Head of caudate nucleus (tissue), 42 donors: ENCODE measurements around the gene CCNJL.
"Not testable (repeated sequence)": the region's sequence is repeated elsewhere in the genome, so short reads cannot be mapped to it uniquely, and the experiment has no call there.

Experiments
- DNase-seq, 42 donors: peaks; one replicate each; pipeline versions ENCODE4 v3.0.0 to v3.0.0-alpha.2; 2020 to 2021; ENCODE audit warnings: mixed read lengths in 7 of 42
- intact Hi-C: fragments of 100-400 bp; cut with DNase I; formaldehyde crosslinking; loops from one replicate; pipeline ENCODE4 v1.15.0; 2022

CCNJL gene

DNA sequence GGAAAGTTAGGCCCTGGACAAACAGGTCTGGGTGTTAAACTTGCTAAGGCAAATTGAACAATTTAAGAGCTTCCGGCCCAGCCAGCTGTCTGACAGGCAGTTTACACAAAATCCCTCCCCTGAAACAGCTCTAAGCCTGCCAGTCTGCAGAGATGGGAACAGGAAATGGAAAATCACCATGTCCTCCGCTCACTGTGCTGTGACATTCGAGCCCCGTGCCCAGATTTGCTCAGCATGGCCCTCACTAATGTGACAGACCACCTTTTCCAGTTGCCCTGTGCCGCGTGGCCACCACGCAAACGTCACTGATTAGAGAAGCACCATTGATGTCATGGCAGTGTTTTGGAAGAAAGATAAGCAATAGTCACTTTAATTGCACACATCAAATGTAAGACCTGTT is 41.0 kb downstream of the CCNJL start:
- no peak for DNase-seq
- intact Hi-C loops = no loop called here

- DNase-seq = no peak
- intact Hi-C loops = no loop called here
Measured at GRCh38 chr5:160270704-160271103, 41.7 kb downstream of the CCNJL start.

DNA sequence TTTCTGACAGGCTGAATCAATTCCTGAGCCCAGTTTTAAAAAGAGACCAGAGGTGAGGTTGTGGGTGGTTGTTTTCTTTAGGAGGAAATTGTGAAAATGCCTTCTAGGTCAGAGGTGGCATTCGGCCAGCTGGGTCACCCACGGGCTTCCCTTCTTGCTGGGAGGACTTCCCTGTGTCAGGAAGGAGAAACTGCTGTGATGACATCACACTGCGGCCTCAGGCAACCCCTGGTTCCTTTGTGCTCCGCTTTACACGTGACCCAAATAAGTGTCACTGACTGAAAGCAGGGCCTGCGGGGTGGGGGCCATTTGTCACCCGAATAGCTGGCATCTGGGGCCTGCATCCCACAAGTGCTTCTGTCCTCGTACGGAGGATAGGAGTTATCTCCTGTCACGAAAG is 43.3 kb downstream of the CCNJL start:
- peak in 41 of 42 donors; percentile 39 to 88 (median 62) for DNase-seq
- intact Hi-C loops = no loop called here

GRCh38 chr5:160268121-160268520 is 44.2 kb downstream of the CCNJL start:
- no peak for DNase-seq
- intact Hi-C loops = no loop called here

DNA sequence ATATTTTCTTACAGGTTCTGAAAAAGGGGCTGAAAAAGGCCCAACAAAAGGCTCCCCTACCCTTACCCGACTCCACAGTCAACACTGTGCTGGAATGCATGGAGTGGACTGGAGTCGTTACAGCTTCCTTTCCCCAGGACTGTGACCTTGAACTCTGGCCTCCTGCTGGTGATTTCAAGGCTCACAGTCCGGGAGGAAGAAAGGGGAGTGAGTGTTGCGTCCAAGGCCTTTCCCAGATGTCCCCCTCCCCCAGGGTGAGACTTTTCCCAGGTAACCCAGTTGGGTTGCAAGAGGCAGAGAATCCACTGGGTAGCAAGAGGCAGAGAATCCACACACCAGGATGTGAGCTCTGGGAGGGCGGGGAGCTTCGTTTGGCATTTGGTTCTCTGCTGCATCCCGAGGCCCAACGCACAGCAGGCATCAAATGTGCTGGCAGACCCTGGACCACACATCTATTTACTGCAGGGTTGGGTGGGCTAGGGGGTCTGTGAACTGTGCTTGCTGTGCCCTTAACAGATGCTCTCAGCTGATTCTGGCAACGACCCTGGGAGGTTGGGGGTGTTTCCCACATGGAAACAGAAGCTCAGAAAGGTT is 45.5 kb downstream of the CCNJL start:
- intact Hi-C loops = no loop called here

DNA sequence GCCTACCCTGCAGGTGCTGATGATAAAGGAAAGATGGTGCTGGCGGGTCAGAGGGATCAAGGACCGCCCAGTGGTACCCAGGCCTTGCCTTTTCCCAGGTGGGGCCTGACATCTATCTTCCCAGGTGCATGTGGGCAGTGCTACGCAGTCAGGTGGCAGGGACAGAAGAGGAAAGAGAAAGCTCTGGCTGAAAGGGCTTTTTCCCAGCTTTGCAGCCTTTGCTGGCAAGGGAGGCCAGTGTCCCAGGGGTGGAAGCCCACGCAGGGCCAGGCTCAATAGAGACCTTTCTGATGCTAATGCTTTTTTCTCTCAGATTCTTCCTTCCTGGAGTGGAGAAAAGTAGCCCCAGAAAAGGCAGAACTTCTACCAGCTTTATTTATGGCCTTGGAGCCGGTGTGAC is 46.3 kb downstream of the CCNJL start:
- intact Hi-C loops = no loop called here
- no peak for DNase-seq

More for the DNA sequence above, 45.5 kb downstream of the CCNJL start:
- DNase-seq = no peak

- DNase-seq = no peak
- intact Hi-C loops = no loop called here
Measured at GRCh38 chr5:160263326-160263855, 49.0 kb downstream of the CCNJL start.

GRCh38 chr5:160262151-160263074 is 50.0 kb downstream of the CCNJL start:
- intact Hi-C loops = no loop called here
- no peak for DNase-seq

DNA sequence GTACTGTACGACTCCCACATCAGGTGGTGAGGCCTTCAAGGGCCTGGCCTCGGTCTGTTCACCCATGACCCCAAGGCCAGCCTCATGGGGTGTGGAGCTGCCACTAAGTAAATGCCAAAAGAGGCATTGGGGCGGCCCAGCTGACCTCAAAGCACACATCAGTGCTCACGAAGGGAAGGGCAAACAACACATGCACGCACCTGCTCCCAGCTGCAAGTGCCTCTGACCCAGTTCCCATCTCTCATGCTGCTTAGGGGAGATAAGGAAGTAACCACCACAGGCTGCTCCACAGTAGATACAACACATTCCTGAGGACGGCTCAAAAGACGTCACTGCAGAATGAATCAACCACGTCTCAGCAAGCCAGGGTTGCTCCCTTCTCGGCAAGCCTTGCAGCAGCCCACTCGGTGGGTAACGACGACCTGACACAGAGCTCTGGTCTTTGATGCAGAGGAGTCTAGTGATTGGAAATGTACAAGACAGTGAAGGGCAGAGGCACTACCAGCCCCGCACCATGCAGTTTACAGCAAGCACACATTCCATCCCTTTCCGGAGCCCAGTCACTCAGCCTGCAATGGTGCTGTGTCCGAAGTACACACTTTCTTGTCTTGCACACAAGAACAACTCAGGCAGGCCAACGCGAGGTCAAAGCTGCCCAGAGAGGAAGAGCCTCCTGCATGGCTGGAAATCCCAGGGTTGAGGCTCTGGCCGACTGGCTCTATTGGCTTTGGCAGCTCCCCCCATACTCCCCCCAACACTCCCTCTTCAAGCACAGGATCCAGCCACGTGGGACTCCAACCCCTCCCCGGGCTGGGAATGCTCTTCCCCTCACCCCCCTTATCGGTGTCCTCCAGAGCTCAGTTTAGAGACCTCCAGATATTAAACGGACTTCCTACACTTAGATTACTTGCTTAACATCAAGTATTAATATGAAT is 51.2 kb downstream of the CCNJL start:
- DNase-seq = peak in 1 of 42 donors; percentile 12
- intact Hi-C loops = no loop called here

GRCh38 chr5:160260006-160260775 is 52.2 kb downstream of the CCNJL start:
- DNase-seq = no peak
- intact Hi-C loops = no loop called here

DNA sequence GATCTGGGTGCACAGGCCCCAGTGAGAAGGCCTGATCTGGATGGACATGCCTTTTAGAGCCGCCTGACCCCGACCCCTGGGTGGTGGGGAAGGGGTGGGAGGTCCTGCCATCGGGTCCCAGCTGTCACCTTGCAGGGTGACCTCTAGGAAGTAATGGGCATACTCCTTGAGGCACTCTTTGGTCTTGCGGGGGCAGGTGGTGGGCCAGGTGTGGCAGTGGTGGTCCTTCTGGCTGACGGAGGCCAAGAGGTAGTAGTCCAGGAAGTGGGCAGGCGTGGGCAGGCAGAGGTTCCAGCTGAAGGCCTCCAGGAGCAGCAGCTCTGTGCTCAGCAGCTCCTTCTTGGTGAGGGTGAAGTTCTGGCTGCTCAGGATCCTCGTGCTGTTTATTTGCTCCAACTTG is 53.0 kb downstream of the CCNJL start:
- peak in 1 of 42 donors; percentile 12 for DNase-seq
- intact Hi-C loops = no loop called here

GRCh38 chr5:160254706-160255105 is 57.7 kb downstream of the CCNJL start:
- intact Hi-C loops = no loop called here

GRCh38 chr5:160253441-160253840 is 58.9 kb downstream of the CCNJL start:
- DNase-seq = no peak
- intact Hi-C loops = no loop called here

More at GRCh38 chr5:160254706-160255105, 57.7 kb downstream of the CCNJL start:
- DNase-seq = no peak

DNA sequence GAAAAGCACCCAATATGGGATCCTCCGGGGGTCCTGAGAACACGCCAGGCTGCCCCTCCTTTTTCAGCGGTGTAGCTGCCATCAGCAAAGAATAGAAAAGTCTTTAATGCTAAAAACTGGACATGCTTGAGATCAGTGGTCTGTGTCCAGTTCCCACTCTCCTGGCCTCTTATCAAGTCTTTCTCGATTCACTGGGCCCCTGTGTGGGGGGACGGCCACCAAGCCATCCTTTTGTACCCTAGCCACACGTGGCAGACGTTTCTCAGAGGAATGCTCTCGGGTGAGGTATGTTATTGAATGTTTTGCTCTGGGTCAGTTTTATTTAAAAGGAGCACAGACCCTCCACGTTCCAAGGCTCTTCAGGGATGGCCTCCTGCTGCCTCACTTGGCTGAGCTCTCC is 59.4 kb downstream of the CCNJL start:
- DNase-seq = no peak
- intact Hi-C loops = no loop called here

GRCh38 chr5:160251406-160252155 is 60.8 kb downstream of the CCNJL start:
- no peak for DNase-seq
- intact Hi-C loops = no loop called here

DNA sequence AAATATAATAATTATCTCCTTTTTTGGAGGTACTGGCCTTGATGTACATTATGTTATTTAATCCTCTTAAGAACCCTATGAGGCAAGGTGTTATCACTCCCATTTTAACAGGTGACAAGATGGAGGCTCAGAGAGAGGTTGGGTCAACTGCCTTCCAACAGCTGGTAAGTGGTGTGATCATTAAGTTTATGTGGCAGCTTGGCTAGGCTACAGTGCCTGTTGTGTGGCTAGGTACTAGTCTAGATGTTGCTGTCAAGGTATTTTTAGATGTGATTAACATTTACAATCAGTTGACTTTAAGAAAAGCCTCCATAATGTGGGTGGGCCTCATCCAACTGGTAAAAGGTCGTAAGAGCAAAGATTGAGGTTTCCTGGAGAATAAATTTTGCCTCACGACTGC is 61.5 kb downstream of the CCNJL start:
- no peak for DNase-seq
- intact Hi-C loops = no loop called here

- intact Hi-C loops = no loop called here
- no peak for DNase-seq
Measured at GRCh38 chr5:160250226-160250625, 62.1 kb downstream of the CCNJL start.

DNA sequence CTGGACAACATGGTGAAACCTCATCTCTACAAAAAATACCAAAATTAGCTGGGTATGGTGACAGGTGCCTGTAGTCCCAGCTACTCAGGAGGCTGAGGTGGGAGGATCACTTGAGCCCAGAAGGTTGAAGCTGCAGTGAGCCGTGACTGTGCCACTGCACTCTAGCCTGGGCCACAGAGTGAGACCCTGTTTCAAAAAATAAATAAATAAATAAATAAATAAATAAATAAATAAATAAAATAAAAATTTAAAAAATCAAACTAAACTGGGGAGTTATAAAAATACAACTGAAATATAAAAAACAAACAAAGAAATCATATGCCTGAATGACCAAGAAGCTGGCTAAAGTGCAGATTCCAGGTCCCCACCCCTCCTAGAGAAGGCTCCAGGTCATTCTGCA is 62.8 kb downstream of the CCNJL start:
- DNase-seq, intact Hi-C loops: not testable (repeated sequence)
